ENCODE results near the gene C1RL.

DNA sequence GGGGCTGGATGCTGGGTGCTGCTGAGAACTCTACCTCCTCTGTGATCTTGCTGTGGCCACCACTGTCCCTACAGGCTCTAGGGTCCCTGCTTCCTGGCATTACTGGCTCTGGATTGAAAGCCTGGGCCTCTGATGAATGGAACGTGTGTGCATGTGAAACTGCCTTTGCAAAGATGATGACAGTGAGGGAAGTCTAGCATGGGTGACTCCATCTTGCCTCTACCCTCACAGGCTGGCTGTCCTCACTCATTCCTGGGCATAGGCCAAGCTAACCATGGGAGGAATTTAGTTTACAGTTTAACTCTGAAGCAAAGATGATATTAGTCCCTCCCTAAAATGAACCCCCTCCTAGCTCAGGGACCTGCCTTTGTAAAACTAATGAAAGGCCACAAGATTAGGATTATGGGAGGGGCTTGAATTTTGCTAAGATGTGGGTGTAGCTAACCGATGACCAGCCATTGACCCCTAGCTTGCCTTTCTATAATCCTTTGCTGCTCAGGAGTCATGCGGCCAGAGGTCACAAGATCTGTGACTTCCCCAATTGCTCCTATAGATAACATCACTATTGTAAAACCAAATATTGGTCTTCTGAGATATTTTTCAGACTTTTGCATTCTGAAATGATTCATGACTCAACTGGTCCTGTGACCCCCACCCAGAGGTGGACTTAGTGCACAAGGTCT, 50.7 kb downstream of the C1RL start:
- TF ChIP-seq, protein P1, sequence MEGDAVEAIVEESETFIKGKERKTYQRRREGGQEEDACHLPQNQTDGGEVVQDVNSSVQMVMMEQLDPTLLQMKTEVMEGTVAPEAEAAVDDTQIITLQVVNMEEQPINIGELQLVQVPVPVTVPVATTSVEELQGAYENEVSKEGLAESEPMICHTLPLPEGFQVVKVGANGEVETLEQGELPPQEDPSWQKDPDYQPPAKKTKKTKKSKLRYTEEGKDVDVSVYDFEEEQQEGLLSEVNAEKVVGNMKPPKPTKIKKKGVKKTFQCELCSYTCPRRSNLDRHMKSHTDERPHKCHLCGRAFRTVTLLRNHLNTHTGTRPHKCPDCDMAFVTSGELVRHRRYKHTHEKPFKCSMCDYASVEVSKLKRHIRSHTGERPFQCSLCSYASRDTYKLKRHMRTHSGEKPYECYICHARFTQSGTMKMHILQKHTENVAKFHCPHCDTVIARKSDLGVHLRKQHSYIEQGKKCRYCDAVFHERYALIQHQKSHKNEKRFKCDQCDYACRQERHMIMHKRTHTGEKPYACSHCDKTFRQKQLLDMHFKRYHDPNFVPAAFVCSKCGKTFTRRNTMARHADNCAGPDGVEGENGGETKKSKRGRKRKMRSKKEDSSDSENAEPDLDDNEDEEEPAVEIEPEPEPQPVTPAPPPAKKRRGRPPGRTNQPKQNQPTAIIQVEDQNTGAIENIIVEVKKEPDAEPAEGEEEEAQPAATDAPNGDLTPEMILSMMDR (IDR thresholded peaks at IDR 0.05; ENCODE audit: insufficient read depth, low read length): no peak
- TF ChIP-seq POLR2AphosphoS5 (IDR thresholded peaks at IDR 0.05; ENCODE audit: low read depth): no peak

Data from HL-60 (cell line).